K562 (cell line): ENCODE data around the gene SPNS2. TPM values are rescaled to one million over a fixed set of nuclear protein-coding genes. Genes with fewer than 3 reads are reported as not detected.

Experiments used
- ATAC-seq: fragments of 200-7000 bp; cut with Tn5 transposase; 3 replicates; pipeline ENCODE4 v1.9.1; 2020; ENCODE audit warnings: moderate library complexity
- BruUV-seq: library from RNA; stranded (reverse); fragments of 400-500 nt; replicated peaks from 2 replicates; lab custom pipeline; 2021; lab: Mats Ljungman, UMichigan
- CTCF ChIA-PET: fragments of 300-600 bp; formaldehyde crosslinking; extraction: SDS; loops from one replicate; lab custom pipeline; 2021; ENCODE audit warnings: low intra/inter-chr PET ratio; lab: Yijun Ruan, JAX
- POLR2A ChIA-PET: fragments of 300-600, 350-650 bp; sonication (Branson Sonifier 250); formaldehyde crosslinking; extraction: SDS; loops from one replicate; lab custom pipeline; 2021; ENCODE audit warnings: antibody characterized with exemption, inconsistent platforms; lab: Yijun Ruan, JAX
- DNase-seq, 4 experiments: peaks; one replicate each; pipeline versions ENCODE4 v3.0.0 to v3.0.0-alpha.2; 2011 to 2018; ENCODE audit warnings: low spot score in 3 of 4, mixed read lengths in 3 of 4; ENCODE audit errors: extremely low read depth in 1 of 4
- FAIRE-seq: peaks from 2 replicates; lab custom pipeline; 2011; peaks lifted over from hg19 to GRCh38; lab: Jason Lieb, UNC
- H2AFZ ChIP-seq: 2 replicates; pipeline ENCODE4 v1.6.0; 2011; ENCODE audit warnings: low read depth, low read length, control low read depth, inconsistent platforms
- H3K27ac ChIP-seq: fragments of 200-600 bp; 3 replicates; pipeline ENCODE4 v1.8.0; 2011; ENCODE audit warnings: low read depth, mild to moderate bottlenecking, control low read depth, inconsistent platforms, low read length, moderate library complexity, mixed read lengths; ENCODE audit errors: extremely low read depth
- H3K27me3 ChIP-seq, 2 experiments: fragments of 300-600 bp in 1 of 2; 2 replicates in 1 of 2; 3 replicates in 1 of 2; pipeline versions ENCODE4 v1.6.0 to v1.8.0; 2011; ENCODE audit warnings: inconsistent platforms in 2 of 2, low read length in 2 of 2, mild to moderate bottlenecking in 1 of 2, mixed read lengths in 1 of 2, moderate library complexity in 1 of 2; ENCODE audit not compliant: control insufficient read depth in 2 of 2, insufficient read depth in 2 of 2
- H3K36me3 ChIP-seq: fragments of 300-600 bp; 3 replicates; pipeline ENCODE4 v1.8.0; 2011; ENCODE audit warnings: mild to moderate bottlenecking, low read length, inconsistent platforms; ENCODE audit not compliant: control insufficient read depth, insufficient read depth
- H3K4me1 ChIP-seq, 2 experiments: fragments of 200-600 bp in 1 of 2; replicated peaks in 1 of 2; 2 replicates in 1 of 2; 3 replicates in 1 of 2; pipeline versions ENCODE4 v1.5.1 to v1.8.0; 2011; ENCODE audit warnings: inconsistent platforms in 2 of 2, low read length in 2 of 2, mild to moderate bottlenecking in 1 of 2, mixed read lengths in 1 of 2, moderate library complexity in 1 of 2; ENCODE audit not compliant: control insufficient read depth in 2 of 2, insufficient read depth in 2 of 2
- H3K4me2 ChIP-seq: 2 replicates; pipeline ENCODE4 v1.6.1; 2011; ENCODE audit warnings: low read length, control low read depth, inconsistent platforms, mixed read lengths; ENCODE audit not compliant: insufficient read depth
- H3K4me3 ChIP-seq: fragments of 200-600 bp; sonication (generic), shearing (Covaris generic); 2 replicates; pipeline ENCODE4 v1.5.1; 2016; ENCODE audit warnings: control low read depth, inconsistent platforms
- H3K79me2 ChIP-seq: fragments of 200-600 bp; 3 replicates; pipeline ENCODE4 v1.8.0; 2011; ENCODE audit warnings: low read length, inconsistent platforms; ENCODE audit not compliant: control insufficient read depth, insufficient read depth
- H3K9ac ChIP-seq, 2 experiments: 2 replicates each; pipeline versions ENCODE4 v1.6.0 to v1.6.1; 2011; ENCODE audit warnings: low read depth in 2 of 2, low read length in 2 of 2, control low read depth in 1 of 2, inconsistent platforms in 1 of 2, mild to moderate bottlenecking in 1 of 2, mixed read lengths in 1 of 2; ENCODE audit not compliant: insufficient read depth in 1 of 2
- H3K9me1 ChIP-seq: one replicate; pipeline ENCODE4 v1.6.0; 2011; ENCODE audit warnings: inconsistent platforms, mild to moderate bottlenecking, low read length, moderate library complexity; ENCODE audit not compliant: control insufficient read depth, insufficient read depth
- H3K9me3 ChIP-seq: replicated peaks from 2 replicates; pipeline ENCODE4 v1.5.1; 2011; ENCODE audit warnings: low read depth, low read length, inconsistent platforms; ENCODE audit not compliant: control insufficient read depth, insufficient read depth
- H4K20me1 ChIP-seq: replicated peaks from 2 replicates; pipeline ENCODE4 v1.6.1; 2011; ENCODE audit warnings: low read length, inconsistent platforms, mixed read lengths; ENCODE audit not compliant: control insufficient read depth, insufficient read depth
- CBFB ChIP-seq: sonication (generic); formaldehyde crosslinking; IDR thresholded peaks from 2 replicates; pipeline ENCODE4 v1.4.0; 2020; ENCODE audit warnings: mild to moderate bottlenecking, missing genetic modification reagents
- CREB3 ChIP-seq: fragments of 450-650 bp; conservative IDR thresholded peaks from 2 replicates; pipeline ENCODE4 v1.6.1; 2016; ENCODE audit warnings: missing genetic modification characterization, low read depth, mild to moderate bottlenecking, missing compliant biosample characterization, moderate library complexity
- CREBBP ChIP-seq: IDR thresholded peaks from one replicate; pipeline ENCODE4 v1.6.1; 2012; ENCODE audit warnings: low read depth, mild to moderate bottlenecking, control low read depth, inconsistent platforms, low read length
- E2F8 ChIP-seq: fragments of 450-650 bp; IDR thresholded peaks from 2 replicates; pipeline ENCODE4 v1.7.1; 2018; ENCODE audit warnings: mild to moderate bottlenecking, low read depth; ENCODE audit not compliant: partially characterized antibody
- GMEB1 ChIP-seq: fragments of 250-450 bp; sonication (Bioruptor Pico); IDR thresholded peaks from 2 replicates; pipeline ENCODE4 v1.4.0; 2020; ENCODE audit warnings: mild to moderate bottlenecking
- IRF2 ChIP-seq: sonication (generic); formaldehyde crosslinking; IDR thresholded peaks from 2 replicates; pipeline ENCODE4 v1.8.1; 2022; ENCODE audit warnings: mild to moderate bottlenecking, missing genetic modification reagents
- KLF16 ChIP-seq: IDR thresholded peaks from 2 replicates; pipeline ENCODE4 v1.6.1; 2016; ENCODE audit warnings: antibody characterized with exemption
- LEF1 ChIP-seq: fragments of 450-650 bp; IDR thresholded peaks from 2 replicates; pipeline ENCODE4 v1.6.1; 2016; ENCODE audit warnings: mild to moderate bottlenecking
- MTA3 ChIP-seq: fragments of 450-650 bp; formaldehyde crosslinking; IDR thresholded peaks from 2 replicates; pipeline ENCODE4 v1.6.1; 2017; ENCODE audit warnings: mild to moderate bottlenecking, borderline replicate concordance
- PML ChIP-seq: IDR thresholded peaks from 2 replicates; pipeline ENCODE4 v1.6.1; 2012; ENCODE audit warnings: low read length, inconsistent platforms
- POLR2B ChIP-seq: fragments of 450-650 bp; IDR thresholded peaks from 2 replicates; pipeline ENCODE4 v1.6.1; 2018; ENCODE audit warnings: low read depth; ENCODE audit not compliant: partially characterized antibody
- SAFB2 ChIP-seq: fragments of 200-400 bp; formaldehyde crosslinking; IDR thresholded peaks from 2 replicates; pipeline ENCODE4 v1.6.1; 2018; ENCODE audit warnings: borderline replicate concordance, low read length, low read depth, moderate library complexity; ENCODE audit not compliant: severe bottlenecking
- ZNF507 ChIP-seq: conservative IDR thresholded peaks from 2 replicates; pipeline ENCODE4 v1.6.1; 2017; ENCODE audit warnings: missing genetic modification characterization, missing compliant biosample characterization
- WGBS: fragments of 100-300 bp; shearing (Covaris generic); methylation state at CpG from one replicate; pipeline ENCODE4 v1.1.6; 2016; ENCODE audit warnings: low coverage, mixed read lengths; ENCODE audit not compliant: insufficient coverage; ENCODE audit errors: missing lambda C conversion rate; 5-methylcytosine and 5-hydroxymethylcytosine counted together
- in situ Hi-C: fragments of 300-500 bp; cut with MboI; formaldehyde crosslinking; loops from 4 replicates; pipeline ENCODE4 v1.15.0; 2018; ENCODE audit warnings: inconsistent platforms, mixed read lengths
- intact Hi-C: fragments of 100-400 bp; cut with micrococcal nuclease; formaldehyde crosslinking; loops from 2 replicates; pipeline ENCODE4 v1.14.2; 2022
- polyA plus RNA-seq, 8 experiments: library from polyadenylated mRNA; depleted of rRNA in 4 of 8; stranded (reverse) in 5 of 8; unstranded in 3 of 8; fragments of >200 nt; fragmentation: Nextera tagmentation in 2 of 8; fragmentation: Illumina TruSeq in 1 of 8; extraction: Ambion mirVana in 2 of 8; extraction: Trizol in 1 of 8; gene quantifications; 2 replicates each; pipeline versions ENCODE4 v1.2.1 to v1.2.3, GENCODE V29; 2011 to 2014; ENCODE audit warnings: inconsistent platforms in 1 of 8, missing spikeins in 1 of 8
- total RNA-seq, 7 experiments: library from RNA; depleted of rRNA in 6 of 7; stranded (reverse); fragments of >200 nt in 6 of 7; fragmentation: Illumina TruSeq in 2 of 7; extraction: Trizol in 2 of 7; gene quantifications; 2 replicates each; pipeline versions ENCODE4 v1.2.1 to v1.2.3, GENCODE V29; 2011 to 2021; ENCODE audit warnings: low replicate concordance in 1 of 7

Gene SPNS2
- total and polyA plus RNA-seq, 9 of the 15 experiments (the other 6 are each of a cell fraction or from before 2014, with no cell fraction given) = 0.06 TPM; not detected in 8

GRCh38 chr17:4557626-4558346 lies 59.1 kb downstream of the SPNS2 start:
- Histone ChIP-seq H3K79me2 (peaks cover 29% of the 10 kb centered on the region), H4K20me1 (no peaks in the 10 kb centered on the region), H3K4me2 (no peak overlapping the region), H3K27ac (no peak overlapping the region), H3K27me3 (no peaks in the 10 kb centered on the region), H2AFZ (no peak overlapping the region), H3K9ac (no peak overlapping the region), H3K4me1 (peaks cover 3 to 26% of the 10 kb centered on the region in 2 experiments; a peak in 4 of 5 replicates), H3K36me3 (peaks cover 14% of the 10 kb centered on the region; the same call in 1 of the 3 replicates), H3K4me3 (no peak overlapping the region), H3K9me3 (no peaks in the 10 kb centered on the region), H3K9me1 (no peaks in the 10 kb centered on the region)
- no peak for DNase-seq
- 56% methylated on average over 4 of the region's 6 CpGs for WGBS
- no peak for ATAC-seq
- TF ChIP-seq GMEB1 (CRISPR knock-in tag) (no peak), ZNF507 (no peak), IRF2 (CRISPR knock-in tag) (no peak), CREB3 (tag) (no peak), SAFB2 (no peak), E2F8 (no peak), PML (no peak), CREBBP (no peak), LEF1 (no peak), POLR2B (no peak), CBFB (no peak), KLF16 (no peak), MTA3 (no peak)
- CTCF ChIA-PET = no interaction called here
- no peak for FAIRE-seq
- intact Hi-C loops = no loop called here
- in situ Hi-C loops = no loop called here
- POLR2A ChIA-PET = no interaction called here
- BruUV-seq = no TSS peak
